CD14-positive monocyte (primary cell): ENCODE data around the gene CTNND2. TPM values are rescaled to one million over a fixed set of nuclear protein-coding genes. Genes with fewer than 3 reads are reported as not detected.

Experiments used
- DNase-seq, 3 donors: peaks; one replicate each; pipeline ENCODE4 v3.0.0-alpha.2; 2011 to 2022
- H2AFZ ChIP-seq: 2 replicates; pipeline ENCODE4 v1.6.0; 2012; ENCODE audit warnings: mild to moderate bottlenecking, low read depth, low read length, inconsistent platforms; ENCODE audit not compliant: insufficient read depth, poor library complexity, severe bottlenecking
- H3K27ac ChIP-seq, 2 donors: 1 replicate in 1 of 2; 2 replicates in 1 of 2; pipeline ENCODE4 v1.5.1; 2012 to 2013; ENCODE audit warnings: low read length in 2 of 2, control low read depth in 1 of 2, inconsistent platforms in 1 of 2, low read depth in 1 of 2, mild to moderate bottlenecking in 1 of 2
- H3K27me3 ChIP-seq, 2 donors: one replicate each; pipeline versions ENCODE4 v1.6.0 to v1.6.1; 2011 to 2013; ENCODE audit warnings: low read length in 2 of 2; ENCODE audit not compliant: control insufficient read depth in 2 of 2, insufficient read depth in 2 of 2
- H3K36me3 ChIP-seq, 2 donors: replicated peaks in 1 of 2; 1 replicate in 1 of 2; 2 replicates in 1 of 2; pipeline versions ENCODE4 v1.5.1 to v1.6.1; 2012 to 2013; ENCODE audit warnings: low read length in 2 of 2, control low read depth in 1 of 2, inconsistent platforms in 1 of 2, mild to moderate bottlenecking in 1 of 2; ENCODE audit not compliant: insufficient read depth in 2 of 2, control insufficient read depth in 1 of 2
- H3K4me1 ChIP-seq, 2 donors: 1 replicate in 1 of 2; 2 replicates in 1 of 2; pipeline versions ENCODE4 v1.5.1 to v1.6.1; 2012 to 2013; ENCODE audit warnings: low read length in 2 of 2, control low read depth in 1 of 2, inconsistent platforms in 1 of 2, mild to moderate bottlenecking in 1 of 2, moderate library complexity in 1 of 2; ENCODE audit not compliant: insufficient read depth in 2 of 2, control insufficient read depth in 1 of 2
- H3K4me2 ChIP-seq: replicated peaks from 2 replicates; pipeline ENCODE3; 2012; ENCODE audit warnings: low read length, moderate library complexity, mild to moderate bottlenecking; ENCODE audit not compliant: poor library complexity, severe bottlenecking; ENCODE audit errors: extremely low read depth
- H3K4me3 ChIP-seq, 3 experiments: fragments of 200-600 bp in 1 of 3; sonication (generic) in 1 of 3; replicated peaks in 1 of 3; 1 replicate in 2 of 3; 2 replicates in 1 of 3; pipeline ENCODE4 v1.5.1; 2011 to 2013; ENCODE audit warnings: low read length in 3 of 3, mild to moderate bottlenecking in 3 of 3, control low read depth in 2 of 3, low read depth in 2 of 3, inconsistent platforms in 1 of 3, moderate library complexity in 1 of 3
- H3K79me2 ChIP-seq: 2 replicates; pipeline ENCODE4 v1.6.0; 2012; ENCODE audit warnings: mild to moderate bottlenecking, control low read depth, inconsistent platforms, low read length, moderate library complexity; ENCODE audit not compliant: insufficient read depth
- H3K9ac ChIP-seq: 2 replicates; pipeline ENCODE4 v1.6.0; 2017; ENCODE audit warnings: low read length, mild to moderate bottlenecking; ENCODE audit not compliant: insufficient read depth, poor library complexity, severe bottlenecking
- H3K9me3 ChIP-seq, 2 donors: replicated peaks in 1 of 2; 1 replicate in 1 of 2; 2 replicates in 1 of 2; pipeline versions ENCODE4 v1.5.1 to v1.6.1; 2012 to 2013; ENCODE audit warnings: low read length in 2 of 2, control low read depth in 1 of 2; ENCODE audit not compliant: control insufficient read depth in 1 of 2, insufficient read depth in 1 of 2
- H4K20me1 ChIP-seq: 2 replicates; pipeline ENCODE4 v1.6.0; 2012; ENCODE audit warnings: mild to moderate bottlenecking, low read length, control low read depth, moderate library complexity; ENCODE audit not compliant: insufficient read depth
- H3K27ac Mint-ChIP-seq, 7 donors: one replicate each; pipeline ENCODE4 v1.8.0; 2020; ENCODE audit warnings: mild to moderate bottlenecking in 7 of 7, mixed read lengths in 7 of 7, moderate library complexity in 6 of 7, inconsistent platforms in 2 of 7
- H3K27me3 Mint-ChIP-seq, 3 donors: one replicate each; pipeline ENCODE4 v1.8.0; 2021 to 2022; ENCODE audit warnings: low read depth in 3 of 3, mild to moderate bottlenecking in 3 of 3, mixed read lengths in 3 of 3, moderate library complexity in 3 of 3, inconsistent platforms in 1 of 3
- H3K36me3 Mint-ChIP-seq, 2 donors: one replicate each; pipeline ENCODE4 v1.8.0; 2020; ENCODE audit warnings: mixed read lengths in 2 of 2, inconsistent platforms in 1 of 2, mild to moderate bottlenecking in 1 of 2
- H3K4me1 Mint-ChIP-seq: one replicate; pipeline ENCODE4 v1.8.0; 2020; ENCODE audit warnings: mild to moderate bottlenecking, mixed read lengths
- H3K4me3 Mint-ChIP-seq, 2 donors: one replicate each; pipeline ENCODE4 v1.8.0; 2020; ENCODE audit warnings: mild to moderate bottlenecking in 2 of 2, mixed read lengths in 2 of 2, moderate library complexity in 1 of 2
- H3K9me3 Mint-ChIP-seq, 7 donors: one replicate each; pipeline ENCODE4 v1.8.0; 2020 to 2022; ENCODE audit warnings: mixed read lengths in 7 of 7, mild to moderate bottlenecking in 6 of 7, moderate library complexity in 6 of 7, inconsistent platforms in 2 of 7
- WGBS: methylation state at CpG from one replicate; pipeline ENCODE4 v1.1.5; 2013; ENCODE audit warnings: missing lambda C conversion rate; ENCODE audit not compliant: insufficient coverage; 5-methylcytosine and 5-hydroxymethylcytosine counted together
- intact Hi-C, 2 donors: fragments of 100-400 bp; cut with micrococcal nuclease; formaldehyde crosslinking; loops; one replicate each; pipeline versions ENCODE4 v1.15.0 to v1.15.1; 2023
- polyA plus RNA-seq, 3 donors: library from polyadenylated mRNA; depleted of rRNA in 1 of 3; unstranded in 2 of 3; stranded (reverse) in 1 of 3; fragments of 300-500 nt in 2 of 3; fragments of >200 nt in 1 of 3; fragmentation: Illumina TruSeq in 2 of 3; gene quantifications; 1 replicate in 2 of 3; 2 replicates in 1 of 3; pipeline ENCODE4 v1.2.3, GENCODE V29; 2012 to 2021
- TF ChIP-seq, protein P1 (sequence below): fragments of 200-600 bp; IDR thresholded peaks from one replicate; pipeline ENCODE4 v1.8.0; 2022; ENCODE audit warnings: antibody characterized with exemption, mild to moderate bottlenecking

CTNND2 gene
- polyA plus RNA-seq, 3 donors, result not detected

DNA sequence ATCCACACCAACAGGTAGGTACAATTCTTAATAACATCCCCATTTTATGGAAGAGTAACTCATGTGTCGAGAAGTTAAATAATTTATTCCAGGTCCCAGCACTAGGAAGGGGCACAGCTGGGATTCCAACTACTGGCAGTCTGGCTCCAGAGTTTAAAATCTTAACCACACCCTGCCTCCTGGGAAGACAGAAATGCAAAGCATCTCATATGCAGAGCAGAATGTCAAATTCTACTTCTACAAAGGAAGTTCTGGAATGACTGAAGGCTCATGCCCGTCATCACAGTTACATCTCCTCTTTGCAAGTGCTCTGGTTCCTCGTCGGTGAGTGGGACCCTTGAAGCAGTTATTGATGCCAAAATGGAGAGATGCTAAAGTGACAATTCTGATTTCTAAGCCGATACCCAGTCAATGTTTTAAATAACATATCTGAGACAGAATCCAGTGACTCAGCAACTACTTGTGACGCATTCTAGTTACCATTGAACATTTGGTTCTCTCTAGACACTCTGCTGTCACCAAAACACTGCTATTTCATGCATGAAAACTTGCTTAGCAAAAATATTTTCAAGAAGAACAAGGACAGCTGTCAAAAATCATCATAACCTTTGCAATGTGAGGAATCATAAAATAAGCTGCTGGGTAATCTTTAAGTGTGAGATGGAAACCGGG, 412.7 kb downstream of the CTNND2 start:
- Histone ChIP-seq H3K4me3 (no peak overlapping the region), H2AFZ (no peak overlapping the region), H3K36me3 (no peaks in the 10 kb centered on the region), H3K9me3 (no peaks in the 10 kb centered on the region), H3K9ac (no peak overlapping the region), H3K4me2 (no peak overlapping the region), H3K4me1 (no peaks in the 10 kb centered on the region), H3K27ac (no peak overlapping the region), H4K20me1 (no peaks in the 10 kb centered on the region), H3K27me3 (no peaks in the 10 kb centered on the region), H3K79me2 (no peaks in the 10 kb centered on the region)
- WGBS, result 84% methylated on average over 2 of the region's 7 CpGs
- DNase-seq, result no peak
- no peak overlapping the region for H3K4me3 Mint-ChIP-seq
- no peaks in the 10 kb centered on the region for H3K36me3 Mint-ChIP-seq
- no peaks in the 10 kb centered on the region for H3K4me1 Mint-ChIP-seq
- H3K9me3 Mint-ChIP-seq, result no peaks in the 10 kb centered on the region
- H3K27ac Mint-ChIP-seq, result no peak overlapping the region
- intact Hi-C loops, result no loop called here
- TF ChIP-seq, protein P1, sequence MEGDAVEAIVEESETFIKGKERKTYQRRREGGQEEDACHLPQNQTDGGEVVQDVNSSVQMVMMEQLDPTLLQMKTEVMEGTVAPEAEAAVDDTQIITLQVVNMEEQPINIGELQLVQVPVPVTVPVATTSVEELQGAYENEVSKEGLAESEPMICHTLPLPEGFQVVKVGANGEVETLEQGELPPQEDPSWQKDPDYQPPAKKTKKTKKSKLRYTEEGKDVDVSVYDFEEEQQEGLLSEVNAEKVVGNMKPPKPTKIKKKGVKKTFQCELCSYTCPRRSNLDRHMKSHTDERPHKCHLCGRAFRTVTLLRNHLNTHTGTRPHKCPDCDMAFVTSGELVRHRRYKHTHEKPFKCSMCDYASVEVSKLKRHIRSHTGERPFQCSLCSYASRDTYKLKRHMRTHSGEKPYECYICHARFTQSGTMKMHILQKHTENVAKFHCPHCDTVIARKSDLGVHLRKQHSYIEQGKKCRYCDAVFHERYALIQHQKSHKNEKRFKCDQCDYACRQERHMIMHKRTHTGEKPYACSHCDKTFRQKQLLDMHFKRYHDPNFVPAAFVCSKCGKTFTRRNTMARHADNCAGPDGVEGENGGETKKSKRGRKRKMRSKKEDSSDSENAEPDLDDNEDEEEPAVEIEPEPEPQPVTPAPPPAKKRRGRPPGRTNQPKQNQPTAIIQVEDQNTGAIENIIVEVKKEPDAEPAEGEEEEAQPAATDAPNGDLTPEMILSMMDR, result no peak
- no peaks in the 10 kb centered on the region for H3K27me3 Mint-ChIP-seq

GRCh38 chr5:11483630-11484029, 420.6 kb downstream of the CTNND2 start:
- peaks cover 0 to 4% (median 0%) of the 10 kb centered on the region in 3 donors for H3K27me3 Mint-ChIP-seq
- no peaks in the 10 kb centered on the region for H3K27me3 ChIP-seq
- intact Hi-C loops, result no loop called here

More at GRCh38 chr5:11483630-11484029, 420.6 kb downstream of the CTNND2 start:
- no peak overlapping the region for H3K27ac Mint-ChIP-seq
- H3K4me1 ChIP-seq, result no peaks in the 10 kb centered on the region
- H3K27ac ChIP-seq, result no peak overlapping the region
- H3K9me3 ChIP-seq, result no peaks in the 10 kb centered on the region
- no peaks in the 10 kb centered on the region for H3K36me3 Mint-ChIP-seq
- no peak overlapping the region for H3K4me2 ChIP-seq
- no peak overlapping the region for H3K4me3 Mint-ChIP-seq
- DNase-seq, result no peak
- H4K20me1 ChIP-seq, result no peaks in the 10 kb centered on the region
- TF ChIP-seq, protein P1, result no peak
- no peak overlapping the region for H3K9ac ChIP-seq
- H3K79me2 ChIP-seq, result no peaks in the 10 kb centered on the region
- no peaks in the 10 kb centered on the region for H3K36me3 ChIP-seq
- WGBS, result 91% methylated on average over 5 of the region's 5 CpGs
- H3K4me3 ChIP-seq, result no peak overlapping the region
- H3K9me3 Mint-ChIP-seq, result peaks cover 0 to 4% (median 1%) of the 10 kb centered on the region in 7 donors
- H2AFZ ChIP-seq, result no peak overlapping the region
- no peaks in the 10 kb centered on the region for H3K4me1 Mint-ChIP-seq
